Stimulated activated CD8-positive, alpha-beta memory T cell treated with anti-CD3 and anti-CD28 coated beads, Interleukin-7, amount 100 ng/mL, for 4 hours (primary cell): ENCODE data around the gene BPTF.
A peak's percentile ranks its signal among the peaks of the same experiment; 100 is the strongest.
"Not testable (repeated sequence)": the region's sequence is repeated elsewhere in the genome, so short reads cannot be mapped to it uniquely, and the experiment has no call there.

ENCODE experiments used
- DNase-seq, 2 donors: peaks; one replicate each; pipeline ENCODE4 v3.0.0-alpha.2; 2020; ENCODE audit warnings: low read depth in 2 of 2

The BPTF gene

DNA sequence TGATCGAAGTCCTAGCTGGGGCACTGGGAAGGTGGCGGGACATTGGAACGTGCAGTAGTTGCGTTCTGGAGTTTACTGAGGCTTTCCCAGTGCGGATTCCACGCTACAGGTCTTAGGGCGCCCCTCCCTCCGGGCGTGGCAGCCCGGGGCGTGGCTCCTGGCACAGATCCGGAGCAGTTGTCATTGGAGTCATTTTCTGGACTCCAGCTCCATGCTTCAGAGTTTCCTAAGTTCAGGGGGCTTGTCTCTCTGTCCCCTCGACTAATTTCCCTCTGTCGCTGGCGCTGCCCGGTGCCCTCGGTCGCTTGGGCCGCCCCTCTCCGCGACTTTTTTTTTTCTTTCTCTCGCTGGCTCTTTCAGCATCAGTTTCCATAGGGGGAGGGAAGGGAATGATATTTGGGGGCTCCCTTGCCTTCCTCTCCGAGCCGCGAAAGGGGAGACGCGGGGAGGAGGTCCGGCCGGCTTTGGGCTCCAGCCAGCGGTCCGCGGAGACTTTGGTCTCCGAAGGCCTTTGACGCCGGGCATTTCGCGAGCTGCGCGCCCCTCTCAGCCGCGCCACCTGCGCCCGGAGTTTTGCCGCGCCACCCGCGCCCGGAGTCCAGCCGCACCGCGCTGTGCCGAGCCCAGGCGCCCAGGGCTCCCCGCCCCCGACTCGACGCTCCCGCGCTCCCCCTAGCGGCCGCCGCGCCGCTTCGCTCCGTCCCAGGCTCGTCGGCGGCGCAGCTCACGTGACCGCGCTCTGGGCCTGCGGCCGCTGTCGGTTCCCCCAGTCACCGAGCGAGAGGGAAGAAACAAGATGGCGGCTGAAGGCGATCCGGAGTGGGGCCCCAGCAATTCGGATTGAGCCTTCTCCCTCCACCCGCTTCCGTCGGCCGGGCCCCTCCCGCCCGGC lies at the start of gene BPTF:
BPTF (plus strand) TSS at position 769 of the 892 bp plus-strand sequence. CDS start 222 bp downstream, outside the sequence.
- DNase-seq: peak; percentile 82 to 88

DNA sequence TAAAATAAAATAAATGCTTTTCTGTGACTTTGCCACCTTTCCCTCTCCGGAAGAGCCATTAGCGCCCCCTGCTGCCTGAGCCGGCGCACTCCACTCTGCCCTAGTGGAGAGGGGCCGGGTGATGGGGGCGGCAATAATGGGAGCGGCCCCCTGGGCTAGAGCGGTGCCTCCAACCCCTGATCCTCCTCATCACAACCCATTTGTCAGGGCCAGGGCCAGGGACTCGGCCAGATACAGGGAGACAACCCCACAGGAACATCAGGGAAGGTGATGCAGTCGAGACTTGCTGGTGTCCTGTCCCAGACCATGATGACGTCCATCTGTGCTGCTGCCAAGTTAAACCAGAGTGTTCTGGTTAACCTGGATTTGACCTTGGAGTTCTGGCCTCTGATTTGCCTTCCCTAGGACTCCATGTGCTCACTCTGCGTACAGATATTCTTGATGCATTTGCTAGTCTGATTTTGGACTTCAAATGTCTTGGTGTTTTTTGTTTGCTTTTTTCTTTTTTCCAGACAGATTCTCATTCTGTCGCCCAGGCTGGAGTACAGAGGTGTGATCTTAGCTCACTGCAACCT lies 46.1 kb upstream of the BPTF start:
- no peak for DNase-seq

- no peak for DNase-seq
Measured at GRCh38 chr17:67784364-67785121, 40.8 kb upstream of the BPTF start.

- DNase-seq: no peak
Measured at GRCh38 chr17:67785122-67785477, 40.2 kb upstream of the BPTF start.

GRCh38 chr17:67785504-67785903 lies 39.8 kb upstream of the BPTF start:
- no peak for DNase-seq

DNA sequence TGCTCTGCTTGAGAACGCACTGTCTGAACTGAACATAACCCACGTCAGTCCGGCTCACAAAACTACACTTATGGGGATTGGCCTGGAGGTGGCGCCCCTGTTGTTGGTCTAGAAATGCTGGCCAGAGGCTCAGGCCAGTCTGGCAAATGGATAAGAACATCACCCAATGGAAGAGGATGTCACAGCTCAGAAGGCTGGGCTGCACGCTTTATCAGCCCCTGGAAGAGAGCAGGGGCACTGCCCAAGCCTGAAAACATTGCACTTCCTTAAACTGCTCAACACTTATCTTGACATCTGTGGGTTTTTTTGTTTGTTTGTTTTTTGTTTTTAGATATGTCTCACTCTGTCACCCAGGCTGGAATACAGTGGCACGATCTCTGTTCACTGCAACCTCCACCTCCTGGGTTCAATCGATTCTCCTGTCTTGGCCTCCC lies 24.8 kb upstream of the BPTF start:
- peak; percentile 5 to 12 for DNase-seq

- DNase-seq: no peak
Measured at GRCh38 chr17:67801626-67802175, 23.6 kb upstream of the BPTF start.

- no peak for DNase-seq
Measured at GRCh38 chr17:67810464-67810863, 14.8 kb upstream of the BPTF start.

- DNase-seq: not testable (repeated sequence)
Measured at GRCh38 chr17:67812380-67812779, 12.9 kb upstream of the BPTF start.

DNA sequence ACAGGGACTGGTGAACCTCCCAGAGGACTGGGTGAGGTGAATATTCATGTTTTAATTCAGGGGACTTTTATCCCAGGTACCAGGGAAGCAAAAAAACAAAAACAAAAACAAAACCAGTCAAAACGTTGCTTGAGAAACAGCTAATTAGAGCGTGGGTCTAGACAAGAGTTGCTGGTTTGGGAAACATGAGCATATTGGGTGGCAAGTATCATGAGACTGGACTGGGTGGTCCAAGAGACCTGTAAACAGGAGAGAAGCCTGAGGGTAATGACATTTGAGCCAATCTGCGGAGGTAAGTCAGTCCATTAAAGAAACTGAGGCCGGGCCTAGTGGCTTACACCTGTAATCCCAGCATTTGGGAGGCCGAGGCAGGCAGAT lies 11.5 kb upstream of the BPTF start:
- no peak for DNase-seq

- no peak for DNase-seq
Measured at GRCh38 chr17:67818110-67819002, 6.9 kb upstream of the BPTF start.

DNA sequence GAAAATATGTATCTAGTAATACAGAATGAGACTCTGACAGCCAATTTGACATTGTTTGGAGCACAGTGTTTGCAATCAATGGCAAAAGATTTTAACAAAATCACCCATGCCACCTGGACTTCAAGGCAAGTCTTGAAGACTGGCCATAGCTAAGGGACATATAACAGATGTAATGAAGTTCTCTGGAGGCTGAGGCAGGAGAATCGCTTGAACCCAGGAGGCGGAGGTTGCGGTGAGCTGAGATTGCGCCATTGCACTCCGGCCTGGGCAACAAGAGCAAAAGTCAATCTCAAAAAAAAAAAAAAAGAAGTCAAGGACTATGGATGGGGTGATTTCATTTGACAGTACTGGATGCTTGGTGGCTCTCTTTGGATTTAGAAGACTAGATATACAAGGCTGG lies 5.6 kb upstream of the BPTF start:
- DNase-seq: no peak

- no peak for DNase-seq
Measured at GRCh38 chr17:67821871-67822367, 3.4 kb upstream of the BPTF start.

DNA sequence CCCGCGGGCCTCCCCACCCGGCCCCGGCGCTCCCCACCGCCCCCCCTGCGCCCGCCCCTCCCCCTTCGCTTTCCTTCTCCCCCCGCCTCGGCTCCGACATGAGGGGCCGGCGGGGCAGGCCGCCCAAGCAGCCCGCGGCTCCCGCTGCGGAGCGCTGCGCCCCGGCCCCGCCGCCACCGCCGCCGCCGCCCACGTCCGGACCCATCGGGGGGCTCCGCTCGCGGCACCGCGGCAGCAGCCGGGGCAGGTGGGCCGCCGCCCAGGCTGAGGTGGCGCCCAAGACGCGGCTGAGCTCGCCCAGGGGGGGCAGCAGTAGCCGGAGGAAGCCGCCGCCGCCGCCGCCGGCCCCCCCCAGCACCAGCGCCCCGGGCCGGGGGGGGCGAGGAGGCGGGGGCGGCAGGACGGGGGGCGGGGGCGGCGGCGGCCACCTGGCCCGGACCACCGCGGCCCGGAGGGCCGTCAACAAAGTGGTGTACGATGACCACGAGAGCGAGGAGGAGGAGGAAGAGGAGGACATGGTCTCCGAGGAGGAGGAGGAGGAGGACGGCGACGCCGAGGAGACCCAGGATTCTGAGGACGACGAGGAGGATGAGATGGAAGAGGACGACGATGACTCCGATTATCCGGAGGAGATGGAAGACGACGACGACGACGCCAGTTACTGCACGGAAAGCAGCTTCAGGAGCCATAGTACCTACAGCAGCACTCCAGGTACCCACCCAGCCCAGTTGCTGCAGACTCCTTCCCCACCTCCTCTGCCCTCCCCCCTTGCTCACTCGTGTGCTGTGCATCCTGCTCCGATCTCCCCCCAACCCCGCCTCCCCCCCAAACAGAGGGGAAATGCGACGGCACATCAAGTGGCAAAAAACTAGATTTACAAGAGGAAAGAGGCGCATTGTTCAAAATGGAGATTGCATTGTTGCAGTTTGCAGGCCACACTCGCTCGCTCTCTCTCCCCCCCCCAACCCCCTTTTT lies 611 bp downstream of the BPTF start:
- peak; percentile 31 to 50 for DNase-seq

DNA sequence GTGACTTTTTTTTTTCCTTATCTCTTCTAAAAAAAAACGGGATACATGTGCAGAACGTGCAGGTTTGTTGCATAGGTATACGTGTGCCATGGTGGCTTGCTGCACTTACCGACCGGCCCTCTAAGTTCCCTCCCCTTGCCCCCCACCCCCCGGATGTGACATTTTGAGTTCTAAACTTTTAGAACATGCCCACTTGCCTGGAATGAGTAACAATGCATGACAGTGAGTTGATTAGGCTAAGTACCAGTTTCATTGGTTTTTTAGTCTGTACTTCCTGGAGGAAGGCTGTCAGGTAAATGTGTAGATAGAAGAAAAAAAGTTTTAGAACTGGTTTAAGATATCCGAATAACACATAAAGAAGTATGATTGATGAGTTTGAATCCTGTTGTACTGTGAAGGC lies 4.0 kb downstream of the BPTF start:
- DNase-seq: no peak

DNA sequence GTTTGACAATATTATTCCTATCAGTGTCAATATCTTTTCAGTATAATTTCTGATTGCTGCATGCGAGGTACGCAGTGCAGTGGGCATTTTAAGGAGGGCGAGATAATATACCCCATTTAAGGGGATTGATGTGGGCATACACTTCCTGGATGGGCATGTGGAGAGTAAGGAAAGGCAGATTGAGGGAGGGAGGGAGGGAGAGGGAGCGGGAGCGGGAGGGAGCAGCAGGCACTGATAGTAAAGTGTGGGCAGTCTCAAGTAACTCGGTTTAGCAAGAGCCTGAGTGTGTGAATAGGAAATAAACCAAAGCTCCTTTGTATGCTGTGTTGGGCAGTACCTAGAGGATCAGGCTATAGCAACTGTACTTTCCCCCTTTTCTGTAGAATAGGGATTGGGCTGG lies 5.1 kb downstream of the BPTF start:
- no peak for DNase-seq

DNA sequence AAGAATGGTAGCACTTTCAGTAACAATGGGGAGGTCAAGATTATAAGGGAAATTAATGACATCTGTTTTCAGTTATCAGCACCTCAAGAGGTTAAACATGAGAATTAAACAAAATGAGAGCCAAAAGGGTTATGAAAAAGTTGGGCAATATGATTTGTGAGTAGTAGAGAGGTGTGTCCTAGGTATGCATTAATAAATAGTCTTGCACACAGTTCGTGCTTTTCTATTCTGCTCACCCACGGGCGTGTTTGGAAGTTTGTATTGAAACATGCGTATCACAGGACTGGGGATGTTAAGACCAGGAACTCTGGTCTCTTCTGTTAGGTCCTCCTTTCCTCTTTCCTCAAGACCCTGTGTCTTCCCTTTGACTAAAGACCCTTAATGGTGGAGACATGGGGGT lies 6.0 kb downstream of the BPTF start:
- no peak for DNase-seq

GRCh38 chr17:67833134-67833533 lies 7.8 kb downstream of the BPTF start:
- DNase-seq: no peak

DNA sequence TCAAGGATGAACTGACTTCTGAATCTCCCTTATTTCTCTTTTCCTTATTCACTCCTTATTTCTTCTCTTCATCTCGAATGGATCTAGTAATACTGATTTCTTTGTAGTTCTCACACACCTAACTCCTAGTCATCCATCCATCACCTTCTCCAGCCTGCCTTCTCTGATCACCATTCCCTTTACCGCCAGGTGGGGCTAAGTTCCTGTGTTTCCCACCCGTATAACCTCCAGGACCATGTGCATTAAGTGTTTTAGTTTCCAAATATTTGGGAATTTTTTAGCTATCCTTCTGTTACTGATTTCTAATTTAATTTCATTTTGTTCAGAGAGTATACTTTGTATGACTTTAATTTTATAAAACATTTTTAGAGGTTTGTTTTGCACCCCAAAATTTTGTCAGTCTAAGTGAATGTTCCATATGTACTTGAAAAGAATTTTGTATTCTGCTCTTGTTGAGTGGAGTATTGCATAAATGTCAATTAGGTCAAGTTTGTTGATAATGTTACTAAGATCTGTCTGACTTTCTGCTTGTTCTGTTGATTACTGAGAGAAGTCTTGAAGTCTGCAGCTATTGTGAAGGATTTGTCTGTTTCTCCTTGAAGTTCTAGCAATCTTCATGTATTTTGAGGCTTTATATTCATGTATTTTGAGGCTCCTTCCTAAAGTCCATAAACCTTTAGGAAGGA lies 8.8 kb downstream of the BPTF start:
- DNase-seq: no peak
